CD14-positive monocyte (primary cell): ENCODE results near the gene KIAA0930. TPM values are rescaled to one million over a fixed set of nuclear protein-coding genes. Genes with fewer than 3 reads are reported as not detected.
A peak's percentile ranks its signal among the peaks of the same experiment; 100 is the strongest.

Source experiments
- DNase-seq, 3 donors: peaks; one replicate each; pipeline ENCODE4 v3.0.0-alpha.2; 2011 to 2022
- H2AFZ ChIP-seq: 2 replicates; pipeline ENCODE4 v1.6.0; 2012; ENCODE audit warnings: mild to moderate bottlenecking, low read depth, low read length, inconsistent platforms; ENCODE audit not compliant: insufficient read depth, poor library complexity, severe bottlenecking
- H3K27ac ChIP-seq, 2 donors: 1 replicate in 1 of 2; 2 replicates in 1 of 2; pipeline ENCODE4 v1.5.1; 2012 to 2013; ENCODE audit warnings: low read length in 2 of 2, control low read depth in 1 of 2, inconsistent platforms in 1 of 2, low read depth in 1 of 2, mild to moderate bottlenecking in 1 of 2
- H3K27me3 ChIP-seq, 2 donors: one replicate each; pipeline versions ENCODE4 v1.6.0 to v1.6.1; 2011 to 2013; ENCODE audit warnings: low read length in 2 of 2; ENCODE audit not compliant: control insufficient read depth in 2 of 2, insufficient read depth in 2 of 2
- H3K36me3 ChIP-seq, 2 donors: replicated peaks in 1 of 2; 1 replicate in 1 of 2; 2 replicates in 1 of 2; pipeline versions ENCODE4 v1.5.1 to v1.6.1; 2012 to 2013; ENCODE audit warnings: low read length in 2 of 2, control low read depth in 1 of 2, inconsistent platforms in 1 of 2, mild to moderate bottlenecking in 1 of 2; ENCODE audit not compliant: insufficient read depth in 2 of 2, control insufficient read depth in 1 of 2
- H3K4me1 ChIP-seq, 2 donors: 1 replicate in 1 of 2; 2 replicates in 1 of 2; pipeline versions ENCODE4 v1.5.1 to v1.6.1; 2012 to 2013; ENCODE audit warnings: low read length in 2 of 2, control low read depth in 1 of 2, inconsistent platforms in 1 of 2, mild to moderate bottlenecking in 1 of 2, moderate library complexity in 1 of 2; ENCODE audit not compliant: insufficient read depth in 2 of 2, control insufficient read depth in 1 of 2
- H3K4me2 ChIP-seq: replicated peaks from 2 replicates; pipeline ENCODE3; 2012; ENCODE audit warnings: low read length, moderate library complexity, mild to moderate bottlenecking; ENCODE audit not compliant: poor library complexity, severe bottlenecking; ENCODE audit errors: extremely low read depth
- H3K4me3 ChIP-seq, 3 experiments: fragments of 200-600 bp in 1 of 3; sonication (generic) in 1 of 3; replicated peaks in 1 of 3; 1 replicate in 2 of 3; 2 replicates in 1 of 3; pipeline ENCODE4 v1.5.1; 2011 to 2013; ENCODE audit warnings: low read length in 3 of 3, mild to moderate bottlenecking in 3 of 3, control low read depth in 2 of 3, low read depth in 2 of 3, inconsistent platforms in 1 of 3, moderate library complexity in 1 of 3
- H3K79me2 ChIP-seq: 2 replicates; pipeline ENCODE4 v1.6.0; 2012; ENCODE audit warnings: mild to moderate bottlenecking, control low read depth, inconsistent platforms, low read length, moderate library complexity; ENCODE audit not compliant: insufficient read depth
- H3K9ac ChIP-seq: 2 replicates; pipeline ENCODE4 v1.6.0; 2017; ENCODE audit warnings: low read length, mild to moderate bottlenecking; ENCODE audit not compliant: insufficient read depth, poor library complexity, severe bottlenecking
- H3K9me3 ChIP-seq, 2 donors: replicated peaks in 1 of 2; 1 replicate in 1 of 2; 2 replicates in 1 of 2; pipeline versions ENCODE4 v1.5.1 to v1.6.1; 2012 to 2013; ENCODE audit warnings: low read length in 2 of 2, control low read depth in 1 of 2; ENCODE audit not compliant: control insufficient read depth in 1 of 2, insufficient read depth in 1 of 2
- H4K20me1 ChIP-seq: 2 replicates; pipeline ENCODE4 v1.6.0; 2012; ENCODE audit warnings: mild to moderate bottlenecking, low read length, control low read depth, moderate library complexity; ENCODE audit not compliant: insufficient read depth
- H3K27ac Mint-ChIP-seq, 7 donors: one replicate each; pipeline ENCODE4 v1.8.0; 2020; ENCODE audit warnings: mild to moderate bottlenecking in 7 of 7, mixed read lengths in 7 of 7, moderate library complexity in 6 of 7, inconsistent platforms in 2 of 7
- H3K27me3 Mint-ChIP-seq, 3 donors: one replicate each; pipeline ENCODE4 v1.8.0; 2021 to 2022; ENCODE audit warnings: low read depth in 3 of 3, mild to moderate bottlenecking in 3 of 3, mixed read lengths in 3 of 3, moderate library complexity in 3 of 3, inconsistent platforms in 1 of 3
- H3K36me3 Mint-ChIP-seq, 2 donors: one replicate each; pipeline ENCODE4 v1.8.0; 2020; ENCODE audit warnings: mixed read lengths in 2 of 2, inconsistent platforms in 1 of 2, mild to moderate bottlenecking in 1 of 2
- H3K4me1 Mint-ChIP-seq: one replicate; pipeline ENCODE4 v1.8.0; 2020; ENCODE audit warnings: mild to moderate bottlenecking, mixed read lengths
- H3K4me3 Mint-ChIP-seq, 2 donors: one replicate each; pipeline ENCODE4 v1.8.0; 2020; ENCODE audit warnings: mild to moderate bottlenecking in 2 of 2, mixed read lengths in 2 of 2, moderate library complexity in 1 of 2
- H3K9me3 Mint-ChIP-seq, 7 donors: one replicate each; pipeline ENCODE4 v1.8.0; 2020 to 2022; ENCODE audit warnings: mixed read lengths in 7 of 7, mild to moderate bottlenecking in 6 of 7, moderate library complexity in 6 of 7, inconsistent platforms in 2 of 7
- whole genome bisulfite sequencing: methylation state at CpG from one replicate; pipeline ENCODE4 v1.1.5; 2013; ENCODE audit warnings: missing lambda C conversion rate; ENCODE audit not compliant: insufficient coverage; 5-methylcytosine and 5-hydroxymethylcytosine counted together
- intact Hi-C, 2 donors: fragments of 100-400 bp; cut with micrococcal nuclease; formaldehyde crosslinking; loops; one replicate each; pipeline versions ENCODE4 v1.15.0 to v1.15.1; 2023
- polyA plus RNA-seq, 3 donors: library from polyadenylated mRNA; depleted of rRNA in 1 of 3; unstranded in 2 of 3; stranded (reverse) in 1 of 3; fragments of 300-500 nt in 2 of 3; fragments of >200 nt in 1 of 3; fragmentation: Illumina TruSeq in 2 of 3; gene quantifications; 1 replicate in 2 of 3; 2 replicates in 1 of 3; pipeline ENCODE4 v1.2.3, GENCODE V29; 2012 to 2021
- TF ChIP-seq, protein P1 (sequence below): fragments of 200-600 bp; IDR thresholded peaks from one replicate; pipeline ENCODE4 v1.8.0; 2022; ENCODE audit warnings: antibody characterized with exemption, mild to moderate bottlenecking

The KIAA0930 gene
- polyA plus RNA-seq, 3 donors, result 14.0 to 89.1 (median 15.6) TPM

- Histone ChIP-seq H3K9ac (peak overlapping the region; percentile 53), H3K4me1 (peaks cover 44 to 47% of the 10 kb centered on the region in 2 donors), H3K27me3 (peaks cover 0 to 4% of the 10 kb centered on the region in 2 donors), H3K9me3 (no peaks in the 10 kb centered on the region), H2AFZ (peak overlapping the region; percentile 99), H3K4me2 (peak overlapping the region; percentile 100), H3K27ac (peak overlapping the region; percentile 18 to 68), H3K79me2 (no peaks in the 10 kb centered on the region), H3K36me3 (no peaks in the 10 kb centered on the region), H3K4me3 (peak overlapping the region; percentile 65 to 93 (median 68)), H4K20me1 (no peaks in the 10 kb centered on the region)
- intact Hi-C loops, result loop anchor here (2.0 to 5.0 kb wide), 4 partner anchors 28 to 283 kb away; partner anchors contain the start of gene KIAA0930 (in 1 of the 2)
- Mint-ChIP-seq H3K36me3 (peaks cover 0 to 2% of the 10 kb centered on the region in 2 donors), H3K27me3 (peaks cover 13 to 23% (median 15%) of the 10 kb centered on the region in 3 donors), H3K4me1 (peaks cover 42% of the 10 kb centered on the region), H3K9me3 (peaks cover 0 to 2% (median 0%) of the 10 kb centered on the region in 7 donors), H3K4me3 (peak overlapping the region; percentile 88 to 93), H3K27ac (peak overlapping the region; percentile 35 to 85 (median 56))
- peak; percentile 72 to 86 (median 80) for DNase-seq
- 2% methylated on average over 25 of the region's 60 CpGs for WGBS
- TF ChIP-seq, protein P1, sequence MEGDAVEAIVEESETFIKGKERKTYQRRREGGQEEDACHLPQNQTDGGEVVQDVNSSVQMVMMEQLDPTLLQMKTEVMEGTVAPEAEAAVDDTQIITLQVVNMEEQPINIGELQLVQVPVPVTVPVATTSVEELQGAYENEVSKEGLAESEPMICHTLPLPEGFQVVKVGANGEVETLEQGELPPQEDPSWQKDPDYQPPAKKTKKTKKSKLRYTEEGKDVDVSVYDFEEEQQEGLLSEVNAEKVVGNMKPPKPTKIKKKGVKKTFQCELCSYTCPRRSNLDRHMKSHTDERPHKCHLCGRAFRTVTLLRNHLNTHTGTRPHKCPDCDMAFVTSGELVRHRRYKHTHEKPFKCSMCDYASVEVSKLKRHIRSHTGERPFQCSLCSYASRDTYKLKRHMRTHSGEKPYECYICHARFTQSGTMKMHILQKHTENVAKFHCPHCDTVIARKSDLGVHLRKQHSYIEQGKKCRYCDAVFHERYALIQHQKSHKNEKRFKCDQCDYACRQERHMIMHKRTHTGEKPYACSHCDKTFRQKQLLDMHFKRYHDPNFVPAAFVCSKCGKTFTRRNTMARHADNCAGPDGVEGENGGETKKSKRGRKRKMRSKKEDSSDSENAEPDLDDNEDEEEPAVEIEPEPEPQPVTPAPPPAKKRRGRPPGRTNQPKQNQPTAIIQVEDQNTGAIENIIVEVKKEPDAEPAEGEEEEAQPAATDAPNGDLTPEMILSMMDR, result peak; percentile 93
Observed at GRCh38 chr22:45268958-45269844, 28.5 kb upstream of the KIAA0930 start.

- TF ChIP-seq, protein P1, result no peak
- H4K20me1 ChIP-seq, result no peaks in the 10 kb centered on the region
- H3K4me3 Mint-ChIP-seq, result peak overlapping the region; percentile 88 to 93
- peak overlapping the region; percentile 87 for H2AFZ ChIP-seq
- peak overlapping the region; percentile 15 for H3K9ac ChIP-seq
- peaks cover 0 to 2% (median 0%) of the 10 kb centered on the region in 7 donors for H3K9me3 Mint-ChIP-seq
- no peaks in the 10 kb centered on the region for H3K36me3 ChIP-seq
- H3K27me3 Mint-ChIP-seq, result peaks cover 13 to 23% (median 13%) of the 10 kb centered on the region in 3 donors
- H3K27me3 ChIP-seq, result peaks cover 0 to 4% of the 10 kb centered on the region in 2 donors
- peak overlapping the region; percentile 100 for H3K4me2 ChIP-seq
- no peaks in the 10 kb centered on the region for H3K79me2 ChIP-seq
- no peaks in the 10 kb centered on the region for H3K9me3 ChIP-seq
- intact Hi-C loops, result loop anchor here (2.0 to 5.0 kb wide), 4 partner anchors 28 to 284 kb away; partner anchors contain the start of gene KIAA0930 (in 1 of the 2)
- peaks cover 53 to 55% of the 10 kb centered on the region in 2 donors for H3K4me1 ChIP-seq
- H3K27ac Mint-ChIP-seq, result peak overlapping the region in 4 of 7 donors; percentile 4 to 56 (median 20)
- H3K36me3 Mint-ChIP-seq, result peaks cover 0 to 2% of the 10 kb centered on the region in 2 donors
- under 1% methylated on average over 19 of the region's 47 CpGs for WGBS
- H3K4me1 Mint-ChIP-seq, result peaks cover 50% of the 10 kb centered on the region
- no peak for DNase-seq
- no peak overlapping the region for H3K27ac ChIP-seq
- H3K4me3 ChIP-seq, result peak overlapping the region; percentile 65 to 93 (median 68)
Observed at GRCh38 chr22:45268167-45268957, 27.7 kb upstream of the KIAA0930 start.
